ENCODE results near the gene MAGEA4. TPM values are rescaled to one million over a fixed set of nuclear protein-coding genes. Genes with fewer than 3 reads are reported as not detected.
"Not testable (repeated sequence)": the region's sequence is repeated elsewhere in the genome, so short reads cannot be mapped to it uniquely, and the experiment has no call there.

The MAGEA4 gene, protein sequence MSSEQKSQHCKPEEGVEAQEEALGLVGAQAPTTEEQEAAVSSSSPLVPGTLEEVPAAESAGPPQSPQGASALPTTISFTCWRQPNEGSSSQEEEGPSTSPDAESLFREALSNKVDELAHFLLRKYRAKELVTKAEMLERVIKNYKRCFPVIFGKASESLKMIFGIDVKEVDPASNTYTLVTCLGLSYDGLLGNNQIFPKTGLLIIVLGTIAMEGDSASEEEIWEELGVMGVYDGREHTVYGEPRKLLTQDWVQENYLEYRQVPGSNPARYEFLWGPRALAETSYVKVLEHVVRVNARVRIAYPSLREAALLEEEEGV
- not detected for total RNA-seq
- long read RNA-seq: 0 reads

DNA sequence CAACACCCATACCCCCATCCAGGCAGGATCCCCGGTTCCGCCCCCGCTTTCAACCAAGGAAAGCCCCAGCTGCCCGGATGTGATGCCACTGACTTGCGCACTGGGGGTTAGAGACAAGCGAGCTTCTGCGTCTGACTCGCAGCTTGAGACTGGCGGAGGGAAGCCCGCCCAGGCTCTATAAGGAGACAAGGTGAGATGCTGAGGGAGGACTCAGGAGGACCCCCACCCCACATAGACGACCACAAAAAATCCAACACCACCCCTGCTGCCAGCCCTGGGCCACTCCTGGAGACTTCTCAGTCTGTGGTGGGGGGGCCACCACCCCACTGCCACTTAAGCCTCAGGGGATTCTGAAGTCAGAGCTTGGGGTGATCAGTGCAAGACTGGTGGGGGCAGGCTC, at the start of gene MAGEA4:
TSS of gene MAGEA4 (plus strand) at position 110 of the 400 bp plus-strand sequence. CDS start 10,776 bp downstream, outside the sequence.
- DNase-seq (ENCODE audit: low spot score): no peak
- intact Hi-C loops (cut with DNase I): no loop called here

DNA sequence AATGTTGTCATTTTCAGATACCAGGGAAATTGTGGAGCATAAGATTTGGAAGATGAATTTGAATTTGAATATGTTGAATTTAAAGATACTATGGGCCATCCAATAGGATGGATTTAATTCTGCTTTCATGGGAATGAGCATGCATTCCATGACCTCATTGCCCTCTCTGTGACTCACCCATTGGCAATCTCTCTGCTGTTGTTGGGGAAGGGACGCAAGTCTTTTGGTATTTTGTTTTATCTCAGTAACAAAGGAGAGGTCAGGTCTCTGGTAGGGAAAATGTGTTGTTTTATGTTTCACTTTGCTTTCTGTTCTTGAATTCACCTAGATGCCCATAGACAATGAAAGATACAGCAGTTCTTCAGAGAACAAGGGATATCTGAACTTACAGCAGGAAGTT, 42.1 kb upstream of the MAGEA4 start:
- DNase-seq (ENCODE audit: low spot score): no peak
- intact Hi-C loops (cut with DNase I): no loop called here

DNA sequence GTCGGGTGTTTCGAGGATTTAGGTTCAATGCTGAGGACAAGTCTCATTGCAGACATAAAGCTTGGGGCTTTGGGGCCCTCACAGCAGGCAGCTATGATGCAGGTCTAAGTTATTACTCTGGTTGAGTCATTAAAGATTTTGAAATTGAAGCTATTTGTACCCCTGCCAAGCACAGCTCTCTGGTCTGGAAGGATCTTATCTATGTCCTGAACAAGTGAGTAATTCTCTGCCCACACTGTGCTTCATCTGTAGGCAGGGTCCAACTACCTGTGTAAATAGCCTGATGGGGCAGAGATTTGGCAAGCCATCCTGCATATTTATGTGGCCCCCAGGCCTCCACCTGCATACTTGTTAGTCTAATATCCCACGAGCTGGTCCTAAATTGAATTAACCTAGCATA, 41.4 kb upstream of the MAGEA4 start:
- intact Hi-C loops (cut with DNase I): no loop called here
- DNase-seq (ENCODE audit: low spot score): no peak

DNA sequence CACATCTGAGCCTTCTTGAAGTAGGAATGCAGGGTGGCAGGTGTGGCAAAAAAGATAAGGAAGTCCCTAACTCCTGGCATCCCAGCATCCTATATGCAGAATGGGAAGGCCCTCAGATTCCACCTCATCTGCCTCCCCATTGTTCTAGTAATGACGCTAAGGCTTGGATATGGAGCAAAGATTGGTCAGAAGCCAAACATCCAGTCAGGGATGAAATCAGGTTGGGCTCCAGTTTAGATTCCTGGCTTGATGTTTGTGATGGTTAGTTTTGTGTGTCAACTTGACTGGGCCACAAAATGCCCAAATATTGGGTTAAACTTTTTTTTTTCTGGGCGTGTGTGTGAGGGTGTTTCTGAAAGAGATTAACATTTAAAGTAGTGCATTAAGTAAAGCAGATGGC, 39.6 kb upstream of the MAGEA4 start:
- intact Hi-C loops (cut with DNase I): no loop called here
- DNase-seq (ENCODE audit: low spot score): no peak

DNA sequence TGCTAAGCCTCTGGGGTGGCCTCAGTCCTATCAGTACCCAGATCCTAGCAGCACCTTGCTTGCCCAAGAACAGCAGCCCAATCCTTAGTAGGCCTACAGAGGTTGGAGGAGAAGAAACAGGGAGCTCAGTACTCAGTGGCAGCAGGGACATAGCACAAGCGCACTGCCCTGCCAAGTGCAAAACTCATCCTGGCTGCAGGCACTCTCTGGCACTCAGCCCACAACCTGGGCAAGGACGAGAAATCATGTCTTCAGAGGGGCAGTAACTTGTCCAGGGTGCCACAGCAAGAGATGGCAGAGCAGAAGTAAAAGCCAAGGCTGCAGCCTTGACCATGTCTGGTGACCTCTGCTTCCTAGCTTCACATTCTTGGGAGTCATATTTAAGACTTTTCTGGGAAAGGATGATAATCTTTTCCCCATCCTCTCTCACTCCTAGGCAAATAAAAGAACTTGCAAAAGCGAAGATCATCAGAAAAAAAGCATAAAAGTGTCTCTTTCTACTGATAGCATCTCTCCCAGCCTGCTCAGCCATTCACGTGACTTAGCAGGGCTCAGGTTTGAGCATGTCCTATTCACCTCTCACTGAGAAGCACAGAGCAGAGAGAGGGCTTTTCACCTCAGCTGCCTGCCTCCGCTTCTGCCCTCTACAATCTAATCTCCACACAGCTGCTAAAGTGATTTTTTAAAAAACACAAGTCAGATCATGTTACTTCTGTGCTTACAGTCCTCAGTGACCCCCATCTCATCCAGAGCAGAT, 37.2 kb upstream of the MAGEA4 start:
- intact Hi-C loops (cut with DNase I): no loop called here
- DNase-seq (ENCODE audit: low spot score): no peak

DNA sequence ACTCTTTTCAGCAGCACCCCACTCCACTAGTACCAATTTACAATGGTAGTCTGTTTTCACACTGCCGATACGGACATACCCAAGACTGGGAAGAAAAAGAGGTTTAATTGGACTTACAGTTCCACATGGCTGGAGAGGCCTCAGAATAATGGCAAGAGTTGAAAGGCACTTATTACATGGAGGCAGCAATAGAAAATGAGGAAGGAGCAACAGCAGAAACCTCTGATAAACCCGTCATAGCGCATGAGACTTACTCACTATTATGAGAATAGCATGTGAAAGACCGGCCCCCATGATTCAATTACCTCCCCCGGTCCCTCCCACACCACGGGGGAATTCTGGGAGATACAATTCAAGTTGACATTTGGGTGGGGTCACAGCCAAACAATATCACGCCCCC, 34.1 kb upstream of the MAGEA4 start:
- intact Hi-C loops (cut with DNase I): no loop called here
- DNase-seq (ENCODE audit: low spot score): no peak

DNA sequence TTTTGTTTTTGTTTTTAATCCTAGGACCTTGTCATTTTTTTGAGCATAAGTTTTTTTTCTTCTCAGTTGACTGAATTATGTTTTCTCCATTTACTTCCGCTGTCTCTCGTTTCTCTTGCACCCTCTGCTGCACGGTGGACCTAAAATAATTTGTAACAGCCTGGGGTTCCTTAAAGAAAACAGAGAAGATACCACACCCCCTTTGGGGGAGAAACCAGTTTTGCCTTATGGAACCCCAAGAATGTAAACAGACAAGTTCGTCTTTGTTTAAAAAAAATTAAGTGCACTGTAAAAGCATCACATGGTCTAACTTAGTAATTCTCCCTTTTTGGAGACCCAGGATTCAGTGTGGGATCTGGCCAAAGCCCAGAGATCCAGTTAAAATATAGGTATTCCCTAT, 32.8 kb upstream of the MAGEA4 start:
- intact Hi-C loops (cut with DNase I): no loop called here

DNA sequence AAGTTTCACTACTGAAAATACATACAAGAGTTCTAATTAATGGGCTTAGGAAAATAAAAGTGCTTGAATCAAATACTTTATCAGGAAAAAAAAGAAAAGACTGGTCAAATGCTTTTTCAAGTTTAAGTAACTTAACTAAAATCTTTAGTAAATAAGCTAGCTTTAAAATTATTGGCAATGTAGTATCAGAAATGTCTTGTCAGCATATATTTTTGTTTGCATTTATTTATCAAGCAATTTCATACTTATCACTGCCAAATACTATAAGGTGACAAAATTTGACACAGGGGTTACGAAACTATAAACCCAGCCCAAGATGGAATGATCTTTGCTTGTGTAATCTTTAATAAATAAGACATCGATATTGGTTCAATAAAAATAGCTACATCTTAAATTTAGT, 31.8 kb upstream of the MAGEA4 start:
- no peak for DNase-seq (ENCODE audit: low spot score)
- intact Hi-C loops (cut with DNase I): no loop called here

More for the DNA sequence above, 32.8 kb upstream of the MAGEA4 start:
- no peak for DNase-seq (ENCODE audit: low spot score)

DNA sequence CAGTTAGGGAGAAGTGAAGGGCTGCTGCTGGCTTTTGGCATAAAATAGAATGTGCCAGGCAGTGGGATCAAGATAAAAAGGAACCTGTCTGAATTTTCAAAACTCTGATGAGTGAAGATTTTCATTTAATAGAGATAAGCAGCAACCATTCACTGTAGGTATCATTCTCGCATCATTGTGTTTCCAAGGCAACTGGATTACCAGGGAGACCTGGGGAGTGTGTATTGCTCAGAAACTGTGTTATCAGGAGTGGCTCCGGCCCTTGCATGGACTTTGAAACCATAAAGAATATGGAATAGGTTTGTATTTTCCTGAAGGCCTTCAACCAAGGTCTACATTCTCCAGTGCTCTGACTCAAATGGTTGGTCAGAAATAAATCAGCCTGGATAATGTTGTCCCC, 23.3 kb upstream of the MAGEA4 start:
- DNase-seq (ENCODE audit: low spot score): no peak
- intact Hi-C loops (cut with DNase I): no loop called here

DNA sequence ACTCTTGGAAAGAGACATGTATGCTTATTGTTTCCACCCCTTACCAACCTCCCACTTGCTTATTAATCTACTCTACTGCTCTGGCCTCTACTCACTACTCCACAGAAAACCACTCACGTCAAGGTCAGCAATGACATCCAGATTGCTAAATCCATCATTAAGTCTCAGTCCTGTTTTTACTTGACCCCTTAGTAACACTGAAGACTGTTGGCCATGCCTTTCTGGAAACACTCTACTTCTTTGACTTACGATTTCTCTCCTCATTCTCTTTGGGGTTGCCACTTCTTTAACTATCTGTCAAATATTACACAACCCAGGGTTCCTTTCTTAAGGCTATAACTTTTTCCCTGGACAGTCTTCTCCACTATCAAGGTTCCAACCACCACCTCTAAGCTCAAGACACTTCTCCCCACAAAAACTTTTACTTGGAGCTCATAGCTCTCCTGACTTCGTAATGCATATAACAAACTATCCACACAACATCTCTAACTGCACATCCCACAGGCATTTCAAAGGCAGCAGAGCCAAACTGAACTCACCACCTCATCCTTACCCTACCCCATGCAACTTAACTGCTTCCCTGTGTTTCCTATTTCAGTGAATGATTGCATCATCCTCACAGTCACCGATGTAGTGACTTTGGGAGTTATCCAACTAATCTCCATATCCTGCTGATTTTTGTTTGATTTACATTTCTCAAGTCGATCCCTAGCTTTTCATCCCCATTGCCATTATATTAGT, 15.8 kb upstream of the MAGEA4 start:
- no peak for DNase-seq (ENCODE audit: low spot score)
- intact Hi-C loops (cut with DNase I): no loop called here

DNA sequence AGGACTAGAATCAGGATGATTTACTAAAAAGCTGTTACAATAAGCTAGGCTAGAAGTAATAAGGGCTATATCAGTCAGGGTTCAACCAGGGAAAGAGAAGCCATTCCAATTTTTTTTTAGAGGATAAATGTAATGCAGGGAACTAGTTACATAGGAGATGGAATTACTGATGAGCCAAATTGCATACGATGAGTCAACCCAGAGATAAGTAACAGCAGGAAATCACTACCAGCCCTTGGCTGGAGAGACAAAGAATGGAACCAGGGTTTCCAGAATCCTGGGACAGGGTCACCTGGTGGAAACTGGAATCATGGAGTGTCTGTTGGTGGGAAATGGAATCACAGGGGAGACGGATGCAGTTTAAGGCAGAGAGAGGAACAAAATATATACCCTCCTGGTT, 13.1 kb upstream of the MAGEA4 start:
- DNase-seq (ENCODE audit: low spot score): no peak
- intact Hi-C loops (cut with DNase I): no loop called here

DNA sequence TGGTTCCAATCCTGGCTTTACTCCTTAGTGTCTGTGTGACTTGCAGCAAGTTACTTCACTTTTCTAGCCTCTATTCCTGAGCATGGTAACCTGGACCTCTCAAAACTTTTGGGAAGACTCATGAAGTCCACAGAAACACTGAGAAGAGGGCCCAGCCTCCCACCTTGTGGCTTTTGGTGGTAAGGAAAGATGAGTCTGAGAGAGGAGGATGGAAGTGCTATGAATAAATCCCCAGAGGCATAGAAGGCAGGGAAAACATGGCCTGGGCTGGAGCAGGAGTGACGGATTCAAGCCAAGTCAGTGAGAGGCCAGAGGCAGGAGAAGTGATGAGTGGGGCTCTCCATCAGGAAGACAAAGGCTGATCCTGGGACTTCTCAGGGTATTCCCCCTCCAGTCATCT, 10.9 kb upstream of the MAGEA4 start:
- intact Hi-C loops (cut with DNase I): no loop called here
- no peak for DNase-seq (ENCODE audit: low spot score)

DNA sequence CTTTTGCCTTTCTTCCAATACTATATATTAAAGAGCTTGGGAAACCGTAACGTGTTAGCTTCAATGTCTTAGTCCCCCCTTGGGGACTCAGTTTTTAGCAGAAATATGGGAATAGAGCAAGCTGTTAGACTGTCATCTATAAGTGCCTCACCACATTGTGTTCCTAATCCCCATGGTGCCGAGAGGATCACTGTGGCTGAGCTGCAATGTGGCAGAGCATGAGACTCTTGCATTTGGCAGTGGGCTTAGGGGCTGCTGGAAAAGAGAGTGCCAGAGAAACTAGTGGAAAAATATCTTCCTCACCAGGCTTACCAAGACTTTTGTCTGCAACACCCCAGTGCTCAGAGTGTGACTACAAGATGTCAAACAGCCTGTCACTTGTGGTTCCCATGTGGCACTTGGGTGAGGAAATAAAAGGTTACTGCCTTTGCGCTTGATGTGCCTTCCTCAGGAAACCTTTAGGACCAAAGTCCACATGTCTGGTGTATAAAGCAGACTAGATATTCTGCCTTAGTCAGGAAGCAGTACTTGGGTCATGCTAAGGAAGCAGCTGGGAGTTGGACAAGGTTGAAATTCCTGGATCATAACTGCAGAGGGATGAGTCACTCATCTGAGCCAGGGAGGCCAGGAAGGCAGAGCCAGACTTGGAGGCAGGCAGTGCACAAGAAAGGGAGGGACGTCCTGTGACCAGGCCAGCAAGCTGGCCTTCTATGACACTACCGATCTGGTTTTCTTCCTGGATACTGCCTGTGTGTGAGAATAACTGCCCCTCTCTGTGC, 9.7 kb upstream of the MAGEA4 start:
- DNase-seq (ENCODE audit: low spot score): no peak
- intact Hi-C loops (cut with DNase I): no loop called here

DNA sequence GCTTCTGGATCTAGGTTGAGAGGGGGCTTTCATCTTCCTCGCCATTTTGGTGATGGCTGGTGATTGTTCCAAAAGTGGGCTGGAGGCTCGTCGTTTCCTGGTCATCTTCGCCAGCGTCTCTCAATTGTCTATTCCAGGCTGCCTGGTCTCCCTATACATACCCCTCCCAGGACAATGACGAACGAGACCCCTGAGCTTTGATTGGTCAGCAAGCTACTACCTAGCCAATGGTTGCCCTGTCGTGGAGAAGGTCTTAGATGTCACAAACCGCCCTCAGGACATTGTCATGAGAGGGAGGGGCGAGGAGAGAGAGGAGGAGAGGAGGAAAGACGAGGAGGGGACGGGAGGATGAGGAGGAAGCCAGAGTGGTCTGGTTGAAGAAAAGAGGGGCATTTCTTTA, 7.7 kb upstream of the MAGEA4 start:
- intact Hi-C loops (cut with DNase I): no loop called here
- DNase-seq (ENCODE audit: low spot score): no peak

DNA sequence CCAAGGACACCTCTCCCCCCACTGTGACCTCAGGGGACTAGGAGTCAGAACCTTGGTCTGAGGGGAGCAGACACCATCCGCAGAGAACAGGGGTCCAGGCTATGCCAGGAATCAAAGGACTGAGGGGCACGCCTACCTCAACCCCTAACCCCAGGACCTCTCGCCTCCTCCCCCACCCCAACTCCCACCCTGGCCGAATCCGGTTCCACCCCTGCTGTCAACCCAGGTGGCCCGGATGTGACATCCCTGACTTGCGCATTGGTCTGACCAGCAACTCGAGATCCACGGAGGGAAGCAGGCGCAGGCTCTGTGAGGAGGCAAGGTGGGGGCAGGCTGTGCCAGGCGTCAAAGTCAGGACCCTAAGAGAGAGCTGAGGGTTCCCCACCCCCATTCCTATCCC, 468 bp upstream of the MAGEA4 start:
- DNase-seq (ENCODE audit: low spot score): no peak
- intact Hi-C loops (cut with DNase I): no loop called here

DNA sequence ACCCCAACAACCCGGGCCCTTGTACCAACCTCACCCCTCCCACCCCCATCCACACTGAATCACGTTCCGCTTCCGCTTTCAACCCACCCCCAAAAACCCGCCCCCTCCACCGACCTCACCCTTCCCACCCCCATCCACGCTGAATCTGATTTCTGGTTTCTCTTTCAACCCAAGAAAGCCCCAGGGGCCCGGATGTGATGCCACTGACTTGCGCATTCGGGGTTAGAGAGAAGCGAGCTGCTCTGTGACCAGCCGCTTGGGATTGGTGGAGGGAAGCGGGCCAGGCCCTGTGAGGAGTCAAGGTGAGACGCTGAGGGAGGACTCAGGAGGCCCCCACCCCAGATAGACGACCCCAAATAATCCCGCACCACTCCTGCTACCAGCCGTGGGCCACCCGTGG, 6.0 kb downstream of the MAGEA4 start:
- intact Hi-C loops (cut with DNase I): not testable (repeated sequence)

DNA sequence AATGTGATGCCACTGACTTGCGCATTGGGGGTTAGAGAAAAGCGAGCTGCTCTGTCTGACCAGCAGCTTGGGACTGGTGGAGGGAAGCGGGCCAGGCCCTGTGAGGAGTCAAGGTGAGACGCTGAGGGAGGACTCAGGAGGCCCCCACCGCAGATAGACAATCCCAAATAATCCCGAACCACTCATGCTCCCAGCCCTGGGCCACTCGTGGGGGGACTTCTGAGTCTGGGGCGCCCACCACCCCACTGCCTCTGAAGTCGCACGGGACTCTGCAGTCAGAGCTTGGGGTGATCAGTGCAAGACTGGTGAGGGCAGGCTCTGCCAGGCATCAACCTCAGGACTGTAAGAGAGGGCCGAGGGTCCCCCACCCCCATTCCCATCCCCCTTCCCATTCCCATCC, 6.9 kb downstream of the MAGEA4 start:
- intact Hi-C loops (cut with DNase I): no loop called here
- no peak for DNase-seq (ENCODE audit: low spot score)

More for the DNA sequence above, 6.0 kb downstream of the MAGEA4 start:
- DNase-seq (ENCODE audit: low spot score): not testable (repeated sequence)

DNA sequence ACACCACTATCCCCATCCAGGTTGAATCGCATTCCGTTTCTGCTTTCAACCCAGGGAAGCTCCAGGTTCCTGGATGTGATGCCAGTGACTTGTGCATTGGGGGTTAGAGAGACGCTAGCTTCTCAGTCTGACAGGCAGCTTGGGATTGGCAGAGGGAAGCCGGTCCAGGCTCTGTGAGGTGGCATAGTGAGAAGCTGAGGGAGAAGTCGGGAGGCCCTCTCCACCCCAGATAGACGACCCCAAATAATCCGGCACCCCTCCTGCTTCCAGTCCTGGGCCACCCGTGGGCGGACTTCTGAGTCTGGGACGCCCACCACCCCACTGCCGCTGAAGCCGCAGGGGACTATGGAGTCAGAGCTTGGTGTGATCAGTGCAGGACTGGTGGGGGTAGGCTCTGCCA, 7.4 kb downstream of the MAGEA4 start:
- DNase-seq (ENCODE audit: low spot score): no peak
- intact Hi-C loops (cut with DNase I): no loop called here

DNA sequence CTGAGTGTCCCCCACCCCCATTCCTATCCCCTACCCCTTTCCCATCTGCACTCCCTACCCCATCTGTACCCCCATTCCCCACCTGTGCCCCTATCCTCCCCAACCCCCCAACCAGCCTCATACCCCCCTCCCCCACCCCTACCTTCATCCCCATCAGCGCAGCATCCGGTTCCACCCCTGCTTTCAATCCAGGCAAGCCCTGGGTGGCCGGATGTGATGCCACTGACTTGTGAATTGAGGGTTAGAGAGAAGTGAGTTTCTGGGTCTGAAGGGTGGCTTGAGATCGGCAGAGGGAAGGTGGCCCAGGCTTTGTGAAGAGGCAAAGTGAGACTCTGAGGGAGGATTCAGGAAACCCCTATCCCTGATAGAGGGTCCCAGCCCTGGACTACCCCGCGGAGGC, 7.8 kb downstream of the MAGEA4 start:
- no peak for DNase-seq (ENCODE audit: low spot score)
- intact Hi-C loops (cut with DNase I): no loop called here

DNA sequence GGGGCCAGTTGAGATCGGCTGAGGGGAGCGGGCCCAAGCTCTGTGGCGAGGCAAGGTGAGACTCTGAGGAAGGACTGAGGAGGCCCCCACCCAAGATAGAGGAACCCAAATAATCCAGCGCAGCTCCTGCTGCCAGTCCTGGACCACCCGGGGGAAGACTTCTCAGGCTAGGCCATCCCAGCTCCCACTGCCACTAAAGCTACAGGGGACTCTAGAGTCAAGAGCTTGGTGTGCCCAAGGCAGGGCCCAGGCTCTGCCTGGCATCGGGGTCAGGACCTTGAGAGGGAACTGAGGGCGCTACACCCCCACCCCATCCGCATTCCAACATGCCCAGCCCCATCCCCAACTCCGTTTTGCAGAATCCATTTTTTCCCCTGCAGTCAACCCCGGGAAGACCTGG, 8.6 kb downstream of the MAGEA4 start:
- DNase-seq (ENCODE audit: low spot score): no peak
- intact Hi-C loops (cut with DNase I): no loop called here

Measured in cardiac septum (tissue), 1 donor.